Measurements from ENCODE around the gene PYGB. TPM values are rescaled to one million over a fixed set of nuclear protein-coding genes. Genes with fewer than 3 reads are reported as not detected.

PYGB gene
- total and polyA plus RNA-seq, 2 donors (not counting 1 experiment from before 2014, with no cell fraction given) = 22.5 to 30.6 TPM

DNA sequence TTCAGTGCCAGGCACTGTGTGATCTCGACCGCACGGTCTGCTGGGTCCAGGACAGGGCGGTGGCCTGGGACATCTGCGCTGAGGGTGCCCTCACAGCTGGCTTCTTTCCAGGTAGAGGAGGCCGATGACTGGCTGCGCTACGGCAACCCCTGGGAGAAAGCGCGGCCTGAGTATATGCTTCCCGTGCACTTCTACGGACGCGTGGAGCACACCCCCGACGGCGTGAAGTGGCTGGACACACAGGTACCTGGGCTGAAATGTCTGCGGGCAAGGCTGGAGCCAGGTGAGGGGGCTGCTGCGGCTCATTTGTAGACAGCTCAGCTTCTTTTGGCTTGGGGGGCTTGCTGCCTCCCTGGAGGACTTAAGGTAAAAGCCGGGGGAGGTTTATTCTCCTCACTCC is 26.6 kb downstream of the PYGB start:
- POLR2A ChIA-PET = no interaction called here
- WGBS (ENCODE audit: insufficient coverage) = 98% methylated on average over 19 of the region's 20 CpGs
- H3K27me3 Mint-ChIP-seq = no peaks in the 10 kb centered on the region

DNA sequence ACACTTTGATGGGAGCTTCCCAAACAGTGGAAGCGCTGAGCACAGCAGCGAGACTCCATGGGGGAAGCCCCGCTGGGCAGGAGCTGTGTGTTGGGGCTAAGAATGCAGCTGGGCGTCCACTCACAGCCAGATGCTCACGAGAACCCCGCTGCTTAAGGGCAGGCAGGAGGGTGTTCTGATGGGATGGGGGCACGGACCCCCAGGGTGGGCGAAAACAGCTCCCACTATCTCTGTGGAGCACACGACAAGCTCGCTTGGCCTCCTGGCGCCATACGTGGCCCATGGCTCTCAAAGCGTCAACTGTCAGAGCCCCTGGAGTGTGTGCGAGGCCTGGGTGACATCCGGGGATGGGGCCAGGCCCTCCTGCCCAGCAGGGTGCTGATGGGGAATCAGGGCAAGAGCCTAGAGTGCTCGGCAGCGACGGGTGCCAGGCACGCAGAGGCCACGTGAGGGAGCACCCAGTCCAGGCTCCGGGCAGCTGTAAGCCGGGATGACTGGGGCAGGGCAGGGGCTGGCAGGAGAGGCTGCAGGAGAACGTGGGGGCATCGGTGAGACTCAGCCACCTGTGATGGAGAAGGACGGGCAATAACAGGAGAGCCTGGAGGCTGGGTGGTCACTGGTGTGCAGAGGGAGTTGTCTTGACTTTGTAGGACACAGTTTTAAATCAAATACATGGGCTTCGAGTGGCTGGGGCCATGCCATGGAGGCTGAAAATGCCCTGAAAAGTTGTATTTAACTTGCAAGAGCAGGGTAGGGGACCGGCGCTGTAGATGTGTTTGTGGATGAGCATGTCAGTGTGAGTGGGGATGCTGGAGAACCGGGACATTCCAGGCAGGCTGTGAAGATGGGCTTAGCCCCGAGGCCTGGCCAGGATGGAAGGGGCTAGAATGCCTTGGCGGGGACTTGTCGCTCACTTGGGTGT is 27.3 kb downstream of the PYGB start:
- CTCF ChIA-PET = no interaction called here
- WGBS (ENCODE audit: insufficient coverage) = 97% methylated on average over 31 of the region's 32 CpGs
- DNase-seq = no peak

More for the DNA sequence above, 26.6 kb downstream of the PYGB start:
- H3K79me2 ChIP-seq (ENCODE audit: control insufficient read depth, insufficient read depth, low read length) = no peaks in the 10 kb centered on the region
- no peak overlapping the region for H2AFZ ChIP-seq (ENCODE audit: insufficient read depth, low read depth, low read length, poor library complexity, severe bottlenecking)
- TF ChIP-seq, protein P1, sequence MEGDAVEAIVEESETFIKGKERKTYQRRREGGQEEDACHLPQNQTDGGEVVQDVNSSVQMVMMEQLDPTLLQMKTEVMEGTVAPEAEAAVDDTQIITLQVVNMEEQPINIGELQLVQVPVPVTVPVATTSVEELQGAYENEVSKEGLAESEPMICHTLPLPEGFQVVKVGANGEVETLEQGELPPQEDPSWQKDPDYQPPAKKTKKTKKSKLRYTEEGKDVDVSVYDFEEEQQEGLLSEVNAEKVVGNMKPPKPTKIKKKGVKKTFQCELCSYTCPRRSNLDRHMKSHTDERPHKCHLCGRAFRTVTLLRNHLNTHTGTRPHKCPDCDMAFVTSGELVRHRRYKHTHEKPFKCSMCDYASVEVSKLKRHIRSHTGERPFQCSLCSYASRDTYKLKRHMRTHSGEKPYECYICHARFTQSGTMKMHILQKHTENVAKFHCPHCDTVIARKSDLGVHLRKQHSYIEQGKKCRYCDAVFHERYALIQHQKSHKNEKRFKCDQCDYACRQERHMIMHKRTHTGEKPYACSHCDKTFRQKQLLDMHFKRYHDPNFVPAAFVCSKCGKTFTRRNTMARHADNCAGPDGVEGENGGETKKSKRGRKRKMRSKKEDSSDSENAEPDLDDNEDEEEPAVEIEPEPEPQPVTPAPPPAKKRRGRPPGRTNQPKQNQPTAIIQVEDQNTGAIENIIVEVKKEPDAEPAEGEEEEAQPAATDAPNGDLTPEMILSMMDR (IDR thresholded peaks at IDR 0.05) = no peak
- TF ChIP-seq EZH2 (IDR thresholded peaks at IDR 0.05; ENCODE audit: borderline replicate concordance, insufficient read depth, low read depth, low read length, poor library complexity, severe bottlenecking) = no peak
- Mint-ChIP-seq H3K9me3 (ENCODE audit: insufficient read depth) (no peaks in the 10 kb centered on the region), H3K27ac (no peak overlapping the region), H3K4me3 (no peak overlapping the region), H3K4me1 (peaks cover 2% of the 10 kb centered on the region)
- no peaks in the 10 kb centered on the region for H3K27me3 ChIP-seq (replicated peaks in 1 of 4; ENCODE audit: control extremely low read depth in 1 of 4, control insufficient read depth in 3 of 4, insufficient read depth in 4 of 4, low read length in 3 of 4)
- no peak overlapping the region for H3K27ac ChIP-seq (ENCODE audit: low read length in 2 of 2)
- ATAC-seq (ENCODE audit: low read depth) = no peak
- H3K36me3 ChIP-seq (replicated peaks in 1 of 2; ENCODE audit: control extremely low read depth in 1 of 2, control insufficient read depth in 1 of 2, extremely low read depth in 1 of 2, insufficient read depth in 2 of 2, low read length in 1 of 2) = peaks cover 0 to 47% of the 10 kb centered on the region in 2 experiments
- H3K9me3 ChIP-seq (ENCODE audit: control extremely low read depth in 1 of 3, control insufficient read depth in 2 of 3, insufficient read depth in 1 of 3, low read length in 2 of 3) = no peaks in the 10 kb centered on the region
- H3K9ac ChIP-seq (ENCODE audit: low read length) = no peak overlapping the region
- H3K4me2 ChIP-seq (replicated peaks; ENCODE audit: low read depth, low read length, poor library complexity, severe bottlenecking) = no peak overlapping the region
- intact Hi-C loops (cut with micrococcal nuclease) = no loop called here
- H3K4me1 ChIP-seq (ENCODE audit: control insufficient read depth in 2 of 2, insufficient read depth in 2 of 2, low read length in 2 of 2) = no peaks in the 10 kb centered on the region
- DNase-seq = no peak
- H3K4me3 ChIP-seq (ENCODE audit: control extremely low read depth in 1 of 5, extremely low read depth in 1 of 5, insufficient read depth in 1 of 5, low read depth in 2 of 5, low read length in 4 of 5) = no peak overlapping the region
- CTCF ChIA-PET = no interaction called here
- H4K20me1 ChIP-seq (ENCODE audit: control insufficient read depth, insufficient read depth, low read length, poor library complexity, severe bottlenecking) = no peaks in the 10 kb centered on the region

More for the DNA sequence above, 27.3 kb downstream of the PYGB start:
- Histone ChIP-seq H2AFZ (ENCODE audit: insufficient read depth, low read depth, low read length, poor library complexity, severe bottlenecking) (no peak overlapping the region), H4K20me1 (ENCODE audit: control insufficient read depth, insufficient read depth, low read length, poor library complexity, severe bottlenecking) (no peaks in the 10 kb centered on the region), H3K27me3 (replicated peaks in 1 of 4; ENCODE audit: control extremely low read depth in 1 of 4, control insufficient read depth in 3 of 4, insufficient read depth in 4 of 4, low read length in 3 of 4) (no peaks in the 10 kb centered on the region), H3K4me2 (replicated peaks; ENCODE audit: low read depth, low read length, poor library complexity, severe bottlenecking) (no peak overlapping the region), H3K36me3 (replicated peaks in 1 of 2; ENCODE audit: control extremely low read depth in 1 of 2, control insufficient read depth in 1 of 2, extremely low read depth in 1 of 2, insufficient read depth in 2 of 2, low read length in 1 of 2) (peaks cover 0 to 47% of the 10 kb centered on the region in 2 experiments), H3K4me3 (ENCODE audit: control extremely low read depth in 1 of 5, extremely low read depth in 1 of 5, insufficient read depth in 1 of 5, low read depth in 2 of 5, low read length in 4 of 5) (no peak overlapping the region), H3K27ac (ENCODE audit: low read length in 2 of 2) (no peak overlapping the region), H3K9me3 (ENCODE audit: control extremely low read depth in 1 of 3, control insufficient read depth in 2 of 3, insufficient read depth in 1 of 3, low read length in 2 of 3) (no peaks in the 10 kb centered on the region), H3K4me1 (ENCODE audit: control insufficient read depth in 2 of 2, insufficient read depth in 2 of 2, low read length in 2 of 2) (peaks cover 4 to 5% of the 10 kb centered on the region in 2 donors), H3K79me2 (ENCODE audit: control insufficient read depth, insufficient read depth, low read length) (no peaks in the 10 kb centered on the region), H3K9ac (ENCODE audit: low read length) (no peak overlapping the region)
- peaks cover 6% of the 10 kb centered on the region for H3K4me1 Mint-ChIP-seq
- intact Hi-C loops (cut with micrococcal nuclease) = no loop called here
- no peaks in the 10 kb centered on the region for H3K27me3 Mint-ChIP-seq
- no peak for TF ChIP-seq EZH2 (IDR thresholded peaks at IDR 0.05; ENCODE audit: borderline replicate concordance, insufficient read depth, low read depth, low read length, poor library complexity, severe bottlenecking)
- TF ChIP-seq, protein P1 (IDR thresholded peaks at IDR 0.05) = no peak
- no peak for ATAC-seq (ENCODE audit: low read depth)
- POLR2A ChIA-PET = no interaction called here
- H3K9me3 Mint-ChIP-seq (ENCODE audit: insufficient read depth) = no peaks in the 10 kb centered on the region
- H3K27ac Mint-ChIP-seq = no peak overlapping the region
- no peak overlapping the region for H3K4me3 Mint-ChIP-seq

Measured in B cell (primary cell).